ENCODE data around the gene EFCAB10. TPM values are rescaled to one million over a fixed set of nuclear protein-coding genes. Genes with fewer than 3 reads are reported as not detected.

EFCAB10 gene
- polyA plus RNA-seq, 2 of the 4 experiments (the other 2 are of a cell fraction) = 2.9 to 4.2 TPM

DNA sequence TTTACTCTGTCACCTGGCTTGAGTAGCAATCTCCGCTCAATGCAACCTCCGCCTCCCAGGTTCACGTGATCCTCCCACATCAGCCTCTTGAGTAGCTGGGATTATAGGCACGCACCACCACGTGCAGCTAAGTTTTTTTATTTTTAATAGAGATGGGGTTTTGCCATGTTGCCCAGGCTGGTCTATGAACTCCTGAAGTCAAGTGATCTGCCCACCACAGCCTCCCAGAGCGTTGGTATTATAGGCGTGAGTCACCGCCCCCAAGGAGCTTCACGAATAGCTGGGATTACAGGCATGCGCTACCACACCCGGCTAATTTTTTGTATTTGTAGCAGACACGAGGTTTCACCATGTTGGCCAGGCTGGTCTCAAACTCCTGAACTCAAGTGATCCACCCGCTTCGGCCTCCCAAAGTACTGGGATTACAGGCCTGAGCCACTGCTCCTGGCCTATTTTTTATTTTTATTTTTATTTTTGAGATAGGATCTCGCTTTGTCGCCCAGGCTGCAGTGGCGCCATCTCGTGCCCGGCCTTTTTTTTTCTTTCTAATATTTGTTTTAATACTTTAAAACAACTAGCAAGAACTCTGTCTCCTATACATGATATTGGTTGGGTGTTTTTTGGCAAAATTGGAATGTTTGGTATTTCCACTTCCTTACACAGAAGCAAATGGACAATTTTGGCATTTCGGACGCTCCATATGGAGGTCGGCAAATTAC lies 1.1 kb downstream of the EFCAB10 start:
- FAIRE-seq = no peak
- CTCF ChIA-PET = interaction anchor here (1.0 to 2.2 kb wide), 4 partner anchors 9 to 15 kb away, joined by 3 to 10 read pairs (median 4); no protein-coding TSS in a partner anchor
- 61% methylated on average over 22 of the region's 22 CpGs for WGBS (ENCODE audit: missing lambda C conversion rate)
- Histone ChIP-seq H3K4me3 (peak overlapping the region; percentile 53), H3K4me1 (peaks cover 7% of the 10 kb centered on the region; the same call in 2 of the 3 replicates), H3K4me2 (peak overlapping the region; percentile 84), H3K9me3 (no peaks in the 10 kb centered on the region), H3K27ac (peak overlapping the region; percentile 81 to 86)
- POLR2A ChIA-PET = no interaction called here
- DNase-seq (ENCODE audit: low read depth in 1 of 2, low spot score in 1 of 2) = peak in 1 of 2 experiments; percentile 62
- TF ChIP-seq, protein P1, sequence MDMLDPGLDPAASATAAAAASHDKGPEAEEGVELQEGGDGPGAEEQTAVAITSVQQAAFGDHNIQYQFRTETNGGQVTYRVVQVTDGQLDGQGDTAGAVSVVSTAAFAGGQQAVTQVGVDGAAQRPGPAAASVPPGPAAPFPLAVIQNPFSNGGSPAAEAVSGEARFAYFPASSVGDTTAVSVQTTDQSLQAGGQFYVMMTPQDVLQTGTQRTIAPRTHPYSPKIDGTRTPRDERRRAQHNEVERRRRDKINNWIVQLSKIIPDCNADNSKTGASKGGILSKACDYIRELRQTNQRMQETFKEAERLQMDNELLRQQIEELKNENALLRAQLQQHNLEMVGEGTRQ (IDR thresholded peaks at IDR 0.05) = peak; percentile 18; the same call in 1 of the 2 replicates
- TF ChIP-seq FOSL2 (IDR thresholded peaks at IDR 0.05) (no peak), FOSL2 (CRISPR knock-in tag; IDR thresholded peaks at IDR 0.05) (peak; percentile 44), RAD21 (conservative IDR thresholded peaks at IDR 0.05 in 1 of 2, IDR thresholded peaks at IDR 0.05 in 1 of 2) (0 out of 5 replicates have a peak, but pooled peaks of 1 of the 2 experiments have one; percentile 17), ZSCAN20 (CRISPR knock-in tag; IDR thresholded peaks at IDR 0.05) (no peak)
- TF ChIP-seq, protein P2, sequence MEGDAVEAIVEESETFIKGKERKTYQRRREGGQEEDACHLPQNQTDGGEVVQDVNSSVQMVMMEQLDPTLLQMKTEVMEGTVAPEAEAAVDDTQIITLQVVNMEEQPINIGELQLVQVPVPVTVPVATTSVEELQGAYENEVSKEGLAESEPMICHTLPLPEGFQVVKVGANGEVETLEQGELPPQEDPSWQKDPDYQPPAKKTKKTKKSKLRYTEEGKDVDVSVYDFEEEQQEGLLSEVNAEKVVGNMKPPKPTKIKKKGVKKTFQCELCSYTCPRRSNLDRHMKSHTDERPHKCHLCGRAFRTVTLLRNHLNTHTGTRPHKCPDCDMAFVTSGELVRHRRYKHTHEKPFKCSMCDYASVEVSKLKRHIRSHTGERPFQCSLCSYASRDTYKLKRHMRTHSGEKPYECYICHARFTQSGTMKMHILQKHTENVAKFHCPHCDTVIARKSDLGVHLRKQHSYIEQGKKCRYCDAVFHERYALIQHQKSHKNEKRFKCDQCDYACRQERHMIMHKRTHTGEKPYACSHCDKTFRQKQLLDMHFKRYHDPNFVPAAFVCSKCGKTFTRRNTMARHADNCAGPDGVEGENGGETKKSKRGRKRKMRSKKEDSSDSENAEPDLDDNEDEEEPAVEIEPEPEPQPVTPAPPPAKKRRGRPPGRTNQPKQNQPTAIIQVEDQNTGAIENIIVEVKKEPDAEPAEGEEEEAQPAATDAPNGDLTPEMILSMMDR (IDR thresholded peaks at IDR 0.05) = peak; percentile 35; the same call in 1 of the 3 replicates
- peak in 1 of 2 experiments; percentile 44; a peak in 3 of 6 replicates for ATAC-seq

DNA sequence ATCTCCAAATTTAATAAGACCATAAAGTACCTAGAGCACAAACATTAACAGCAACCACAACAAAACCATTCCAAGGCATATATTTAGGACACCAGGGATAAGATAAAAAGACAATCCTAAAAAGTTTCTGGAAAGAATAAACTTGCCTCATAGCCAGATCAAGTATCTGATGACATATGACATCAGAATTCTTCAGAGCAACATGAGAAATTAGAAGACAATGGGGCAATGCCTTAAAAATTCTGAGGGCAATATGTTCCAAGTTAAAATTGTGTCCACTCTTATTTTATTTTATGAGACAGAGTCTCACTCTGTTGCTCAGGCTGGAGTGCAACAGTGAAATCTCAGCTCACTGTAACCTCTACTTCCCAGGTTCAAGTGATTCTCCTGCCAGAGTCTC lies 2.8 kb downstream of the EFCAB10 start:
- 0 out of 3 replicates have a peak, but pooled peaks cover 3% of the 10 kb centered on the region for H3K9me3 ChIP-seq
- no peak overlapping the region for H3K4me3 ChIP-seq
- DNase-seq (ENCODE audit: low read depth in 1 of 2, low spot score in 1 of 2) (no peak), FAIRE-seq (no peak), ATAC-seq (no peak)
- POLR2A ChIA-PET = no interaction called here
- TF ChIP-seq MAFK (IDR thresholded peaks at IDR 0.05; ENCODE audit: partially characterized antibody) = no peak
- TF ChIP-seq EHMT2 (IDR thresholded peaks at IDR 0.05; ENCODE audit: low read depth) = no peak
- TF ChIP-seq BHLHE40 (IDR thresholded peaks at IDR 0.05; ENCODE audit: low read depth, low read length) = no peak
- TF ChIP-seq MAZ (IDR thresholded peaks at IDR 0.05; ENCODE audit: borderline replicate concordance, low read depth, low read length) = no peak
- TF ChIP-seq NPAS2 (CRISPR knock-in tag; IDR thresholded peaks at IDR 0.05; ENCODE audit: borderline replicate concordance) = no peak
- TF ChIP-seq HDAC2 (IDR thresholded peaks at IDR 0.05) = no peak
- no peak for TF ChIP-seq ZNF302 (CRISPR knock-in tag; IDR thresholded peaks at IDR 0.05)
- TF ChIP-seq ZC3H11A (IDR thresholded peaks at IDR 0.05) = no peak
- TF ChIP-seq HOXA7 (CRISPR knock-in tag; IDR thresholded peaks at IDR 0.05) = no peak
- H3K4me2 ChIP-seq = no peak overlapping the region
- H3K27ac ChIP-seq = no peak overlapping the region
- CTCF ChIA-PET = interaction anchor here (0.9 to 2.2 kb wide), 2 partner anchors 8 to 24 kb away, joined by 3 to 5 read pairs; no protein-coding TSS in a partner anchor
- H3K4me1 ChIP-seq = peaks cover 7% of the 10 kb centered on the region; the same call in 2 of the 3 replicates

DNA sequence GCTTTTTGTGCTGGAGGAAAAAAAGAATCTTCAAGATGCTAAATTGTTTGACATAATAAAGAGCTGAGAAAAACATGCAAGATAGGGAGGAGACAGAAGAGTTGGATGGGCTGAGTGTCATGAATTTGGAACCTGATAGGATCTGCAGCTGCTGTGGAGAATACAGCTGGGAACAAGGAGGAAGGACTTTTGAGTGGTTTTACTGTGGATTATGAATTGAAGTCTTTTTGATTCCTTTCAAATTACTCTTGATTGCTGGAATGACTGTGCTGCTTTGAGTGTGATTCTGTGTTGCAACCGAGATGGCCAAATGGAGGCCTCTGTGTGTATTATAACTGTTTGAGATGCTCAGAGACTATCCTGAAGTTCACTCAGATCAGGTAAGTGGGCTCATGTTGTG lies 4.0 kb downstream of the EFCAB10 start:
- DNase-seq (ENCODE audit: low read depth in 1 of 2, low spot score in 1 of 2) (no peak), ATAC-seq (no peak), FAIRE-seq (no peak)
- CTCF ChIA-PET = interaction anchor here (0.6 to 1.5 kb wide), 2 partner anchors 12 to 55 kb away, joined by 3 read pairs; partner anchors contain the start of gene PUS7
- Histone ChIP-seq H3K4me3 (no peak overlapping the region), H3K4me2 (no peak overlapping the region), H3K27ac (no peak overlapping the region), H3K4me1 (peaks cover 7% of the 10 kb centered on the region; the same call in 2 of the 3 replicates), H3K9me3 (0 out of 3 replicates have a peak, but pooled peaks cover 3% of the 10 kb centered on the region)
- 89% methylated on average over 1 of the region's 1 CpG for WGBS (ENCODE audit: missing lambda C conversion rate)
- POLR2A ChIA-PET = no interaction called here
- no peak for TF ChIP-seq EP300 (IDR thresholded peaks at IDR 0.05)
- TF ChIP-seq, protein P3, sequence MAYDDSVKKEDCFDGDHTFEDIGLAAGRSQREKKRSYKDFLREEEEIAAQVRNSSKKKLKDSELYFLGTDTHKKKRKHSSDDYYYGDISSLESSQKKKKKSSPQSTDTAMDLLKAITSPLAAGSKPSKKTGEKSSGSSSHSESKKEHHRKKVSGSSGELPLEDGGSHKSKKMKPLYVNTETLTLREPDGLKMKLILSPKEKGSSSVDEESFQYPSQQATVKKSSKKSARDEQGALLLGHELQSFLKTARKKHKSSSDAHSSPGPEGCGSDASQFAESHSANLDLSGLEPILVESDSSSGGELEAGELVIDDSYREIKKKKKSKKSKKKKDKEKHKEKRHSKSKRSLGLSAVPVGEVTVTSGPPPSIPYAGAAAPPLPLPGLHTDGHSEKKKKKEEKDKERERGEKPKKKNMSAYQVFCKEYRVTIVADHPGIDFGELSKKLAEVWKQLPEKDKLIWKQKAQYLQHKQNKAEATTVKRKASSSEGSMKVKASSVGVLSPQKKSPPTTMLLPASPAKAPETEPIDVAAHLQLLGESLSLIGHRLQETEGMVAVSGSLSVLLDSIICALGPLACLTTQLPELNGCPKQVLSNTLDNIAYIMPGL (CRISPR knock-in tag; IDR thresholded peaks at IDR 0.05; ENCODE audit: borderline replicate concordance) = no peak
- no peak for TF ChIP-seq HOXB13 (CRISPR knock-in tag; IDR thresholded peaks at IDR 0.05; ENCODE audit: low read depth)
- no peak for TF ChIP-seq HDAC2 (IDR thresholded peaks at IDR 0.05)
- TF ChIP-seq, protein P2 (IDR thresholded peaks at IDR 0.05) = no peak
- TF ChIP-seq CHD2 (IDR thresholded peaks at IDR 0.05; ENCODE audit: low read length, partially characterized antibody) = no peak
- TF ChIP-seq, protein P4, sequence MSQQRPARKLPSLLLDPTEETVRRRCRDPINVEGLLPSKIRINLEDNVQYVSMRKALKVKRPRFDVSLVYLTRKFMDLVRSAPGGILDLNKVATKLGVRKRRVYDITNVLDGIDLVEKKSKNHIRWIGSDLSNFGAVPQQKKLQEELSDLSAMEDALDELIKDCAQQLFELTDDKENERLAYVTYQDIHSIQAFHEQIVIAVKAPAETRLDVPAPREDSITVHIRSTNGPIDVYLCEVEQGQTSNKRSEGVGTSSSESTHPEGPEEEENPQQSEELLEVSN (IDR thresholded peaks at IDR 0.05; ENCODE audit: borderline replicate concordance, low read depth) = no peak
- no peak for TF ChIP-seq ELK1 (IDR thresholded peaks at IDR 0.05; ENCODE audit: low read depth, low read length)

Data from A549 (cell line).